Ovary (tissue), 3 donors: ENCODE data around the gene SPATA21.

Experiments used
- POLR2A ChIP-seq: fragments of 450-650 bp; IDR thresholded peaks from one replicate; pipeline ENCODE4 v1.6.1; 2017; ENCODE audit warnings: antibody characterized with exemption, mild to moderate bottlenecking, moderate library complexity
- TF ChIP-seq, protein P1 (sequence below), 3 donors: fragments of 450-650 bp in 2 of 3; fragments of 200-600 bp in 1 of 3; IDR thresholded peaks; one replicate each; pipeline versions ENCODE4 v1.5.1 to v1.8.0; 2016 to 2022; ENCODE audit warnings: antibody characterized with exemption in 3 of 3, mild to moderate bottlenecking in 1 of 3
- donor health status: DM: no; HTN: no; CAD: no.

DNA sequence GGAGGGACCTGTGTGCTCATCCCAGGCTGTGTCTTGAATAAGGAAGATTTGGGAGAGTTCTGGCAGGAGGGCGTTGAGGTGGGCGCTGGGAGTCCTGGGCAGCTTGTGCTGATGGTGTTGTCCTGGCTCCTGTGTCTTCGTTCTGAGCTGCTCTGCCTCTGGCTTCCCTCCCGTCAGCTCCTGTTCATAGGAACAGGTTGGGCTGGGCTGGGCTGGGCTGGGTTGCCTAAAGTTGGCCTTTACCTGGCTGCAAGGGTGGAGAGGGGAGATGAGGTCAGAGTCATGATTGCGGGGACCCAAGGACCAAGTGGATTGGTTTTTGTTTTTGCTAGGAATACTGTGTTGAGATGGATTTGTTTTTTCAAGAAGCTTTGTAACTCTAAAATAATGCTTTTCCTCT is 12.4 kb upstream of the SPATA21 start:
- TF ChIP-seq, protein P1, sequence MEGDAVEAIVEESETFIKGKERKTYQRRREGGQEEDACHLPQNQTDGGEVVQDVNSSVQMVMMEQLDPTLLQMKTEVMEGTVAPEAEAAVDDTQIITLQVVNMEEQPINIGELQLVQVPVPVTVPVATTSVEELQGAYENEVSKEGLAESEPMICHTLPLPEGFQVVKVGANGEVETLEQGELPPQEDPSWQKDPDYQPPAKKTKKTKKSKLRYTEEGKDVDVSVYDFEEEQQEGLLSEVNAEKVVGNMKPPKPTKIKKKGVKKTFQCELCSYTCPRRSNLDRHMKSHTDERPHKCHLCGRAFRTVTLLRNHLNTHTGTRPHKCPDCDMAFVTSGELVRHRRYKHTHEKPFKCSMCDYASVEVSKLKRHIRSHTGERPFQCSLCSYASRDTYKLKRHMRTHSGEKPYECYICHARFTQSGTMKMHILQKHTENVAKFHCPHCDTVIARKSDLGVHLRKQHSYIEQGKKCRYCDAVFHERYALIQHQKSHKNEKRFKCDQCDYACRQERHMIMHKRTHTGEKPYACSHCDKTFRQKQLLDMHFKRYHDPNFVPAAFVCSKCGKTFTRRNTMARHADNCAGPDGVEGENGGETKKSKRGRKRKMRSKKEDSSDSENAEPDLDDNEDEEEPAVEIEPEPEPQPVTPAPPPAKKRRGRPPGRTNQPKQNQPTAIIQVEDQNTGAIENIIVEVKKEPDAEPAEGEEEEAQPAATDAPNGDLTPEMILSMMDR (IDR thresholded peaks at IDR 0.05) = no peak
- TF ChIP-seq POLR2A = no peak
